SK-N-SH (cell line): ENCODE results near the gene CUL9.

Source experiments
- CHD2 ChIP-seq: fragments of 150-350 bp; IDR thresholded peaks from 2 replicates; pipeline ENCODE4 v1.6.1; 2018; ENCODE audit warnings: low read length; ENCODE audit not compliant: partially characterized antibody
- ELF1 ChIP-seq: IDR thresholded peaks from 2 replicates; pipeline ENCODE4 v1.4.0; 2012
- FOXM1 ChIP-seq: IDR thresholded peaks from 2 replicates; pipeline ENCODE4 v1.4.0; 2012; ENCODE audit warnings: low read depth, mild to moderate bottlenecking
- MXI1 ChIP-seq: IDR thresholded peaks from 2 replicates; pipeline ENCODE4 v1.6.1; 2012; ENCODE audit warnings: mild to moderate bottlenecking, low read depth, low read length, improper control_type of control experiment
- POLR2AphosphoS5 ChIP-seq: IDR thresholded peaks from 2 replicates; pipeline ENCODE4 v1.6.1; 2012; ENCODE audit warnings: low read depth, low read length
- SIN3A ChIP-seq: IDR thresholded peaks from 2 replicates; pipeline ENCODE4 v1.6.1; 2012; ENCODE audit warnings: low read depth, mild to moderate bottlenecking, low read length, moderate library complexity, borderline replicate concordance
- TCF12 ChIP-seq: IDR thresholded peaks from 2 replicates; pipeline ENCODE4 v1.4.0; 2012
- TF ChIP-seq, protein P1 (sequence below): fragments of 200-600 bp; sonication (generic); IDR thresholded peaks from 2 replicates; pipeline ENCODE4 v1.6.1; 2017; ENCODE audit warnings: antibody characterized with exemption, mild to moderate bottlenecking, moderate library complexity
- TF ChIP-seq, protein P2 (sequence below): IDR thresholded peaks from 2 replicates; pipeline ENCODE4 v1.4.0; 2012; ENCODE audit warnings: low read depth

DNA sequence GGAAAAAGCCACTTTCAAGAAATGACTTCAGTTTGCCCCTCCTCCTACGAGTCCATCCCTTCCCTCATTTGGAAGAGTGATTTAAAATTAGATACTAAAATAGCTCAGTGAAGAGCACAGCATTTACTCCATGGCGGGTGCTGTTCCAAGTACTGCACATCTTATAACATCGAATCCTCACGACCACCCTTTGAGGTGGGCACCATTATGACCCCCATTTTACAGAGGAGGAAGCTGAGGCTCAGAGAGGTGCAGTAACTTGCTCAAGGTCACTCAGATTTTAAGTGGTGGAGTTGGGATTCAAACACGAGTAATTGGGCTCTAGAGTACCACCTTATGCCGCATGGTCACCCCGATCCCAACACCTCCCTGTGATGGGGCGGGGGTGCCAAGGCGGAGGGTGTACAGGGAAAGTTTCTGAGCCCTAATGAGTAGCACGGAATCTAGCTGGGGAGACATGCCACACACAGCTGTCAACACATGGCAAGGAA, 86.8 kb downstream of the CUL9 start:
- no peak for TF ChIP-seq MXI1
- TF ChIP-seq SIN3A: no peak
- TF ChIP-seq, protein P1, sequence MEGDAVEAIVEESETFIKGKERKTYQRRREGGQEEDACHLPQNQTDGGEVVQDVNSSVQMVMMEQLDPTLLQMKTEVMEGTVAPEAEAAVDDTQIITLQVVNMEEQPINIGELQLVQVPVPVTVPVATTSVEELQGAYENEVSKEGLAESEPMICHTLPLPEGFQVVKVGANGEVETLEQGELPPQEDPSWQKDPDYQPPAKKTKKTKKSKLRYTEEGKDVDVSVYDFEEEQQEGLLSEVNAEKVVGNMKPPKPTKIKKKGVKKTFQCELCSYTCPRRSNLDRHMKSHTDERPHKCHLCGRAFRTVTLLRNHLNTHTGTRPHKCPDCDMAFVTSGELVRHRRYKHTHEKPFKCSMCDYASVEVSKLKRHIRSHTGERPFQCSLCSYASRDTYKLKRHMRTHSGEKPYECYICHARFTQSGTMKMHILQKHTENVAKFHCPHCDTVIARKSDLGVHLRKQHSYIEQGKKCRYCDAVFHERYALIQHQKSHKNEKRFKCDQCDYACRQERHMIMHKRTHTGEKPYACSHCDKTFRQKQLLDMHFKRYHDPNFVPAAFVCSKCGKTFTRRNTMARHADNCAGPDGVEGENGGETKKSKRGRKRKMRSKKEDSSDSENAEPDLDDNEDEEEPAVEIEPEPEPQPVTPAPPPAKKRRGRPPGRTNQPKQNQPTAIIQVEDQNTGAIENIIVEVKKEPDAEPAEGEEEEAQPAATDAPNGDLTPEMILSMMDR: no peak
- TF ChIP-seq ELF1: no peak
- TF ChIP-seq TCF12: no peak
- TF ChIP-seq FOXM1: no peak
- no peak for TF ChIP-seq POLR2AphosphoS5
- TF ChIP-seq, protein P2, sequence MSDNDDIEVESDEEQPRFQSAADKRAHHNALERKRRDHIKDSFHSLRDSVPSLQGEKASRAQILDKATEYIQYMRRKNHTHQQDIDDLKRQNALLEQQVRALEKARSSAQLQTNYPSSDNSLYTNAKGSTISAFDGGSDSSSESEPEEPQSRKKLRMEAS: no peak
- TF ChIP-seq CHD2: no peak
